Right forelimb (tissue), 1 donor: Measurements from ENCODE around the gene PCBP4.

ENCODE experiments used
- DNase-seq: peaks from one replicate; pipeline ENCODE4 v3.0.0-alpha.2; 2018

Gene PCBP4

GRCh38 chr3:51967384-51968169 is at the start of gene PCBP4:
Gene PCBP4 (minus strand): TSS chr3:51967454. CDS start chr3:51961240, 6,214 bp downstream.
- peak; percentile 82 for DNase-seq

GRCh38 chr3:52015438-52016228 is 48.4 kb upstream of the PCBP4 start:
- no peak for DNase-seq

- no peak for DNase-seq
Measured at GRCh38 chr3:52014613-52015012, 47.4 kb upstream of the PCBP4 start.

GRCh38 chr3:52013802-52014598 is 46.7 kb upstream of the PCBP4 start:
- DNase-seq: no peak

- DNase-seq: no peak
Measured at GRCh38 chr3:52012699-52013098, 45.4 kb upstream of the PCBP4 start.

GRCh38 chr3:52010431-52010830 is 43.2 kb upstream of the PCBP4 start:
- DNase-seq: no peak

GRCh38 chr3:52007291-52007690 is 40.0 kb upstream of the PCBP4 start:
- no peak for DNase-seq

GRCh38 chr3:52006820-52007133 is 39.5 kb upstream of the PCBP4 start:
- no peak for DNase-seq

GRCh38 chr3:52006017-52006819 is 39.0 kb upstream of the PCBP4 start:
- DNase-seq: no peak

- DNase-seq: peak; percentile 76
Measured at GRCh38 chr3:52005571-52005986, 38.3 kb upstream of the PCBP4 start.

GRCh38 chr3:52004906-52005395 is 37.7 kb upstream of the PCBP4 start:
- DNase-seq: no peak

GRCh38 chr3:52004163-52004787 is 37.0 kb upstream of the PCBP4 start:
- peak; percentile 85 for DNase-seq

- no peak for DNase-seq
Measured at GRCh38 chr3:52002748-52003147, 35.5 kb upstream of the PCBP4 start.

- DNase-seq: peak; percentile 90
Measured at GRCh38 chr3:52001443-52001974, 34.3 kb upstream of the PCBP4 start.

GRCh38 chr3:51999846-52000245 is 32.6 kb upstream of the PCBP4 start:
- DNase-seq: no peak

GRCh38 chr3:51998774-51999173 is 31.5 kb upstream of the PCBP4 start:
- no peak for DNase-seq

- DNase-seq: no peak
Measured at GRCh38 chr3:51997935-51998596, 30.8 kb upstream of the PCBP4 start.

GRCh38 chr3:51997172-51997571 is 29.9 kb upstream of the PCBP4 start:
- DNase-seq: no peak

- DNase-seq: peak; percentile 96
Measured at GRCh38 chr3:51995346-51996163, 28.3 kb upstream of the PCBP4 start, which contains the start of gene RPL29. Gene RPL29 (minus strand): TSS chr3:51995895. CDS start chr3:51995461, 434 bp downstream.

GRCh38 chr3:51994530-51994929 is 27.3 kb upstream of the PCBP4 start:
- no peak for DNase-seq
